Liver (tissue), 3 donors: ENCODE data around the gene TMEM245.

Experiments used
- ATF3 ChIP-seq: IDR thresholded peaks from 2 replicates; pipeline ENCODE4 v1.6.1; 2016; ENCODE audit warnings: antibody characterized with exemption
- CTCF ChIP-seq: fragments of 150-350 bp; IDR thresholded peaks from 2 replicates; pipeline ENCODE4 v1.5.1; 2017; ENCODE audit warnings: improper control_type of control experiment, low read depth, low read length; ENCODE audit not compliant: missing input control
- EGR1 ChIP-seq, 2 donors: IDR thresholded peaks; 2 replicates each; pipeline ENCODE4 v1.6.1; 2016 to 2018; ENCODE audit warnings: antibody characterized with exemption in 2 of 2, low read depth in 2 of 2
- JUND ChIP-seq, 2 donors: IDR thresholded peaks; 2 replicates each; pipeline ENCODE4 v1.6.1; 2016; ENCODE audit warnings: antibody characterized with exemption in 2 of 2
- MAX ChIP-seq: IDR thresholded peaks from 2 replicates; pipeline ENCODE4 v1.6.1; 2016; ENCODE audit warnings: antibody characterized with exemption
- RAD21 ChIP-seq, 2 donors: IDR thresholded peaks; 2 replicates each; pipeline ENCODE4 v1.6.1; 2016; ENCODE audit warnings: antibody characterized with exemption in 2 of 2, mild to moderate bottlenecking in 2 of 2
- REST ChIP-seq: IDR thresholded peaks from 2 replicates; pipeline ENCODE4 v1.6.1; 2016; ENCODE audit warnings: antibody characterized with exemption, mild to moderate bottlenecking
- SP1 ChIP-seq: IDR thresholded peaks from 2 replicates; pipeline ENCODE4 v1.6.1; 2018; ENCODE audit warnings: antibody characterized with exemption, mild to moderate bottlenecking
- TAF1 ChIP-seq: conservative IDR thresholded peaks from 2 replicates; pipeline ENCODE4 v1.6.1; 2016; ENCODE audit warnings: antibody characterized with exemption, mild to moderate bottlenecking
- YY1 ChIP-seq: IDR thresholded peaks from 2 replicates; pipeline ENCODE4 v1.6.1; 2016; ENCODE audit warnings: antibody characterized with exemption, mild to moderate bottlenecking
- TF ChIP-seq, protein P1 (sequence below): IDR thresholded peaks from 2 replicates; pipeline ENCODE4 v1.6.1; 2016; ENCODE audit warnings: antibody characterized with exemption
- donor health status: healthy.
- donor health status: healthy.

DNA sequence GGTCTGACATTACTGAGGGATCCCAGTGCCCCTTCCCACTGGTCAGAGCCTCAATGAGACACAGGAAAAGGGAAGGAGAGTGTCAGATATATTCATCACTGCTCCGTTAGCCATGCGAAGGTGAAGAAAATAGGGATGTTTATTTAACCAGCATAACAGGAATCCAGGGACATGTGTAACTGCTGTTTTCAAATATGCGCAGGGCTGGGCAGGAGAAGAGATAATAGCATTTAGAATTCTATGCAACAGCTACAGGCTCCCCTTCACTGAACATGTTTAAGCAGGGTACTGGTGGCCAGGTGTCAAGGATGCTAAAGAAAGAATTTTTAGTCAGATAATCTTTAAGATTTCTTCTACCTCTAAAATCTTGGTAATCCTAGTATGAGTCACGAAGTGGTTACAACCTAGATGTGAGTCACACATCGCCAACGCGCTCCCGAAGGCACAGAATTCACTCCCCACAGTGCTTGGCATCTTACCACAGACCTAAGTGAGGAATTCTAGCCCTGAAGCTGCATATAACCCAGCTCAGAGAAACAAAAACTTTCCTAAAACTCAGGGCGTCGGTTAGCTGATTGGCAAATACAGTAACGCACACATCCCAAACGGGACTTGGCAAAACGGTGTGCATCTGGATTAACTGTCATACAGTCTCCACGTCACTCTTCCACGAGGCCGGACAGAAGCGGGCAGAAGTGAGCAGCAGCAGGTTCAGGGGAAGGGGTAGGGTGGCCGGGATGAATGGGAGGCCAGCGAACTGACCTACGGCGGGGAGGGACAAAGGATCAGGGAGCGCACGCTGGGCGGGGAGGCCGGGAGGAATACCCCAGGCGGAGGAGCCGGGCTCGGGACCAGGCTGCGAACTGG lies 107.5 kb downstream of the TMEM245 start:
- no peak for TF ChIP-seq CTCF
- TF ChIP-seq TAF1 = no peak
- no peak for TF ChIP-seq REST
- TF ChIP-seq MAX = peak; percentile 21
- TF ChIP-seq YY1 = peak; percentile 16
- no peak for TF ChIP-seq RAD21 (IDR thresholded peaks at IDR 0.05)
- TF ChIP-seq SP1 = no peak
- TF ChIP-seq ATF3 = no peak
- peak in 1 of 2 donors; percentile 63 for TF ChIP-seq JUND (IDR thresholded peaks at IDR 0.05)
- no peak for TF ChIP-seq EGR1 (IDR thresholded peaks at IDR 0.05; ENCODE audit: low read depth in 2 of 2)
- TF ChIP-seq, protein P1, sequence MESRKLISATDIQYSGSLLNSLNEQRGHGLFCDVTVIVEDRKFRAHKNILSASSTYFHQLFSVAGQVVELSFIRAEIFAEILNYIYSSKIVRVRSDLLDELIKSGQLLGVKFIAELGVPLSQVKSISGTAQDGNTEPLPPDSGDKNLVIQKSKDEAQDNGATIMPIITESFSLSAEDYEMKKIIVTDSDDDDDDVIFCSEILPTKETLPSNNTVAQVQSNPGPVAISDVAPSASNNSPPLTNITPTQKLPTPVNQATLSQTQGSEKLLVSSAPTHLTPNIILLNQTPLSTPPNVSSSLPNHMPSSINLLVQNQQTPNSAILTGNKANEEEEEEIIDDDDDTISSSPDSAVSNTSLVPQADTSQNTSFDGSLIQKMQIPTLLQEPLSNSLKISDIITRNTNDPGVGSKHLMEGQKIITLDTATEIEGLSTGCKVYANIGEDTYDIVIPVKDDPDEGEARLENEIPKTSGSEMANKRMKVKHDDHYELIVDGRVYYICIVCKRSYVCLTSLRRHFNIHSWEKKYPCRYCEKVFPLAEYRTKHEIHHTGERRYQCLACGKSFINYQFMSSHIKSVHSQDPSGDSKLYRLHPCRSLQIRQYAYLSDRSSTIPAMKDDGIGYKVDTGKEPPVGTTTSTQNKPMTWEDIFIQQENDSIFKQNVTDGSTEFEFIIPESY = no peak
